NCI-H2107 (cell line): ENCODE measurements around the gene NMUR2.

Experiments
- DNase-seq: peaks from one replicate; lab custom pipeline; 2025; lab: John Stamatoyannopoulos, UW

NMUR2 gene

GRCh38 chr5:152405145-152405544 is at the start of gene NMUR2:
TSS of gene NMUR2 (minus strand) at chr5:152405279. CDS start at chr5:152405113, 166 bp downstream.
- no peak for DNase-seq

- DNase-seq = no peak
These were observed 38.9 kb upstream of the NMUR2 start for GRCh38 chr5:152443935-152444334.

GRCh38 chr5:152439791-152440190 is 34.7 kb upstream of the NMUR2 start:
- no peak for DNase-seq

GRCh38 chr5:152437866-152438265 is 32.8 kb upstream of the NMUR2 start:
- no peak for DNase-seq

GRCh38 chr5:152427721-152428120 is 22.6 kb upstream of the NMUR2 start:
- DNase-seq = no peak

- no peak for DNase-seq
These were observed 20.0 kb upstream of the NMUR2 start for GRCh38 chr5:152425083-152425482.

GRCh38 chr5:152424501-152424900 is 19.4 kb upstream of the NMUR2 start:
- DNase-seq = no peak

- no peak for DNase-seq
These were observed 17.0 kb upstream of the NMUR2 start for GRCh38 chr5:152422081-152422480.

- no peak for DNase-seq
These were observed 7.0 kb upstream of the NMUR2 start for GRCh38 chr5:152412129-152412528.

- no peak for DNase-seq
These were observed 1.0 kb upstream of the NMUR2 start for GRCh38 chr5:152406082-152406481.

- no peak for DNase-seq
These were observed 585 bp downstream of the NMUR2 start for GRCh38 chr5:152404494-152404893.

- no peak for DNase-seq
These were observed 2.0 kb downstream of the NMUR2 start for GRCh38 chr5:152403046-152403445.

- DNase-seq = no peak
These were observed 4.2 kb downstream of the NMUR2 start for GRCh38 chr5:152400846-152401245.

- no peak for DNase-seq
These were observed 7.5 kb downstream of the NMUR2 start for GRCh38 chr5:152397581-152397980.

GRCh38 chr5:152393441-152393840 is 11.6 kb downstream of the NMUR2 start:
- no peak for DNase-seq

- no peak for DNase-seq
These were observed 15.8 kb downstream of the NMUR2 start for GRCh38 chr5:152389208-152389849.

- DNase-seq = no peak
These were observed 16.5 kb downstream of the NMUR2 start for GRCh38 chr5:152388610-152389009.

- DNase-seq = no peak
These were observed 24.5 kb downstream of the NMUR2 start for GRCh38 chr5:152380415-152381123.

GRCh38 chr5:152379331-152379730 is 25.7 kb downstream of the NMUR2 start:
- no peak for DNase-seq

- DNase-seq = no peak
These were observed 26.3 kb downstream of the NMUR2 start for GRCh38 chr5:152378730-152379129.

- no peak for DNase-seq
These were observed 28.2 kb downstream of the NMUR2 start for GRCh38 chr5:152376886-152377285.

GRCh38 chr5:152374711-152375275 is 30.3 kb downstream of the NMUR2 start:
- no peak for DNase-seq

- DNase-seq = no peak
These were observed 32.2 kb downstream of the NMUR2 start for GRCh38 chr5:152372875-152373274.
